COLO829 (cell line): ENCODE measurements around the gene ZNF384.

Experiments used
- DNase-seq: peaks from one replicate; pipeline ENCODE4 v3.0.0; 2012; ENCODE audit warnings: low spot score

Gene ZNF384

GRCh38 chr12:6699259-6699988 is 10.2 kb upstream of the ZNF384 start:
- DNase-seq: no peak

- no peak for DNase-seq
These were observed 9.3 kb upstream of the ZNF384 start for GRCh38 chr12:6698352-6699046.

DNA sequence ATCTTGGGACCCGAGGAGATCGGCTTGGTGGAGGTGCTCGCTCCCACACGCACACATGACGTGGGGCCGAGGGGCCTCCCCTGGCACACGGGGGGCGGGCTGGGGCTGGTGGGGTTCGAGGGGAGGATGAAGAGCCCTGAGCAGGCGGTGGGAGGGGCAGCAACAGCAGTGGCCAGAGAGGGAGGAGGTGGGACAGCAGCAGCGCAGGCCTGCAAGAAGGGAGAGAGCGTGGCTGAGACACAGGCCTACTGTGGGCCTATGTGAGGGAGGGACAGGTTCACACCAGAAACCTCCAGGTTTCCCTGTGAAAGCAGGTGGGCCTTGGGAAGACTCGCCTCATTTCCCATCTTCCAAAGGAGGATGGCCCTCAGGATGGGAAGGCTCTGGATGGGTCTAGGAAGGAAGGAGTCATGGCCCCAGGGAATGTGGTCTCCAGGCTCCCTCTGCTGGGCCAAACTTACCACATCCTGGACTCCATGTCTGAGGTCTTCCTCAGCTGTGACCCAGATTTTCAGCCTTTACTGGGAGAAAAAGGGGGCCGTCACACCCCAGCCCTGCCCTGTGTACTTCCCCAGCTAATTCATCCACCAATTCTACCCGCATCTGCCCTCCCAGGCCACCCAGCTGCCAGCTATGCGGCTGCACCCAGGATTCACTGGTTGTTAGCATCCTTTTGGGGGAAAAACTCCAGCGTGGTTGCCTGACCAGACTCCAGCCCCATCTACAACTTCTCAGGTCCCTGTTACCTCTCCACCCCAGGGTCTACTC is 8.6 kb upstream of the ZNF384 start:
- DNase-seq: peak; percentile 67

DNA sequence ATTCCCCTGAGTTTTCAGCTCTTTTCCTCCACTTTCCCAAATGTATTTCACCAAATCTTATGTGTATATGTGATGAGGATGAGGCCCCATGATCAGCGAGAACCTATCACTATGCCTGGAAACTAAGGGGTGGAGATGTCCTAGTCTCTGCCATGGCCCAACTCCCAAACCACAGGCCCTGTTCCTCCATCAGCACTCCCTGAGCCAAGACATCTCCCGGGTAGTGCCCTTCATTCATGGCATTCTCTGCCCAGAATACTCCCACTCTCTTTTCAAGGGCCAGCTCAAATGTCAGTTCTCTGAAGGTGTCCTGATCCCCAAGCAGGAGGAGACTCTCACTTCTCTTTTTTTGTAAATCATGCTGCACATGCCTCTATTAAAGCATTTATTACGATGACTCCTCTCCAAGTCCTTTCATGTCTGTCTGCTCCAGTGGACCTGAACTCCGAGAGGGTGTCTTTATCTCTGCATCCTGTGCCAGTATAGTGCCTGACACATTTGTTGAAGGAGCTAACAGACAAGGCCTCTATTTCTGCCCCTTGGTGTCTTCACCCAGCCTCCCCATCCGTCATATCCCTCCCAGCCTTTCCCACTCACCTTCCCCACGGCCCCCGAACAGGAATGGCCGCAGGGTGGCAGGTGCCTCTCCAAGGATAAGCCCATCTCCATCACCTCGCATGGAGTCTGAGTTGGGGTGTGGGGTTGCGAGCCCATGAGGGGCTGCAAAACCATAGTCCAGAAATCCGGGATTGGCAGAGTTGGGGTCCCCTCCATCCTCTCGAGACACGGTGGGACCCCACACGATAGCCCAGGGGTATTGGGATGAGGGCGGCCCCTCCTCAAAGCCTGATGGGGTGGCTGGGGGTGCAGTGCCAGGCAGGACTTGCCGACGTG is 7.8 kb upstream of the ZNF384 start:
- no peak for DNase-seq

DNA sequence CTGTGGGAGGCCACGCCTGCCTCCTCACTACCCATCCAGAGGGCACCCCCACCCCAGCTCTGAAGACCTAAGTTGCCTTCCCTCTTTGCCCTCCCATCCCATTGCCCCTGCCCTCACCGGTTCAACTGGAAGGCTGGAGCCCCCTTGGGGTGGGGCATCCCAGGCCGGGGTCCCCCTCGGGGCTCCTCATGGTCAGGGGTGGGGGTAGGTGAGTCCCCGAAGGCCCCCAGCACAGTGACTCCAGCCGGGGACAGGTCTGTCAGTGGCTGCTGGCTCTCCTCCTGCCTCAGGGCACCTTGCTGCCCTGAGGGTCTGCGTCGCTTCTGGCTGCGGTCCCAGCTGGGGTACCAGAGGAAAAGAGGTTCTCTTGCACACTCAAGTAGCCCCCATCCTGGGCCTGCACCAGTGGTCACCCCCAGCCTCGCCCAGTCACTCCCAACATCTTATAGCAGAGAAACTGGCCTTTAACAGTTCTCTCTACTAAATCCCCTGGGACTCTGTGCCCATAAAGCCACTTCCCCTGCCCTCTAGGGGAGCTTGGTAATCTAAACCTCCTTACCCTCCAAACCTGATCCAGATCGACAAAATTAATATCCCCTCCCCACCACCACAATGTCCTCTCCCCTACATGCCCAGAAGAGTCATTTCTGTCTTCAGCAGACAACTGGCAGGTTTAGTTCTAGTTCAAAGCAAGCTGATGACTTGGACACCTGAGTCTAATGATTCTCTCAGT is 6.3 kb upstream of the ZNF384 start:
- DNase-seq: no peak

GRCh38 chr12:6694701-6695100 is 5.5 kb upstream of the ZNF384 start:
- DNase-seq: no peak

DNA sequence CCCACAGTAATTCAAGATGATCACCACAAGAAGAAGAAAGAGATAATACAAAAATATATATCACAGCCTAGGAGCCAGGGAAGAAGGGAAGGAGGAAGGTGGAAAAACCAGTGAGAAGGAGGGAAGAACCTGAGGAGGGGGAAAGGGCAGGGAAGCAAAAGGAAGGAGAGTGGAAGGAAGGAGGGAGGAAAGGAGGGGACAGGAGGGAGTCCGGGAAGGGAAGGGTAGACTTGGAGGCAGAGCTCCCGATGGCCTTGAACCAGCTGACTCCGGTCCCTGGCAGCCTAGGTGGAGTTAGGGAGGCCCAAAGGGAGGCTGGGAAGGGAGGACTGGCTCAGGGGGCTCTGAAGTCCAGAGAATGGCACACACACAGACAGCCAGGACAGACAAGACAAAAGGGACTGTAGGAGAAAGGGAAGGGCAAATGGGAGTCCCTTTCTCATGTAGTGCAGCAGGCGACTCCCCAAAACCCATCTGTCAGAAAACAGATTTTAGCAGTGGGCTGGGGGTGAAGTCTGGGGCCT is 4.7 kb upstream of the ZNF384 start:
- no peak for DNase-seq

GRCh38 chr12:6692888-6693287 is 3.7 kb upstream of the ZNF384 start:
- no peak for DNase-seq

GRCh38 chr12:6691473-6691872 is 2.3 kb upstream of the ZNF384 start:
- no peak for DNase-seq

DNA sequence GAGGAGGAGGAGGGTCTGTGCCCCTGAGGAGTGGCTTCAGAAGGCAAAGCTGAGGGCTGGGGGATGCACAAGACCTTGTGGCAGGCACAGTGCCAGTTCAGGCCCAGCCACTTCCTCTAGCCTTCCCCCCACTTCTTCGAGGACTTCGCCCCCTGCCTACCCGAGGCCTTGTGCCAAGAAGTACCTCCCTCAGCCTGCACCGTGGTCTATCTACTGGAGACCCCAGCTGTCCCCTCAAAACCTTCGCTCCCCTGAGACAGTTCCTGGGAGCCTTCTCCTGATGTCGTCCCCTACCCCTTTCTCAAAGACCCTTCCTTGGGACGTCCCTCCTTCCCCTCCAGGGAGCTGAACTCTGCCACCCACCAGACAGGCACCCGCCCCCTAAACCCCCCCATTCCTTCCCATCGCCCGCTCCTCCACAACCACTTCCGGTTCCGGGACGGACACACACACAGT is 604 bp downstream of the ZNF384 start:
- no peak for DNase-seq

GRCh38 chr12:6685814-6686213 is 3.4 kb downstream of the ZNF384 start:
- DNase-seq: no peak

- DNase-seq: peak; percentile 47
These were observed 4.6 kb downstream of the ZNF384 start for GRCh38 chr12:6684609-6685008.

DNA sequence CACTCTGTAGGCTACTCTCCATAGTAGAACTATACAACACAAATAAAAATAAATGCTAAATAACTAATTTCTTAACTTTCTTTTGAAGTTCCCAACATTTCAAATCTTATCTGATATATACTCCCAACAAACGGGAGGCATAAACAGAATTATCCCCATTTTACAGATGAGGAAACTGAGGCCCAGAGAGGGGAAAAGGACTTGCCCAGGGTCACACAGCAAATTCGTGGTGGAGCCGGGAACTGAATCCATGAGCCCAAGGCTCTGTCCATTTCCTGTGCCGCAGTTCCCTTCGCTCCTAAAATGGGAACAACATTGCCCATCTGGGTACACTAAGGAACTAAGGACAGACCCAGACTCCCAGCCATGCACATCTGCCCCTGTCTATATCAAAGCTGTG is 12.2 kb downstream of the ZNF384 start:
- no peak for DNase-seq

GRCh38 chr12:6672143-6672542 is 17.0 kb downstream of the ZNF384 start:
- DNase-seq: no peak

DNA sequence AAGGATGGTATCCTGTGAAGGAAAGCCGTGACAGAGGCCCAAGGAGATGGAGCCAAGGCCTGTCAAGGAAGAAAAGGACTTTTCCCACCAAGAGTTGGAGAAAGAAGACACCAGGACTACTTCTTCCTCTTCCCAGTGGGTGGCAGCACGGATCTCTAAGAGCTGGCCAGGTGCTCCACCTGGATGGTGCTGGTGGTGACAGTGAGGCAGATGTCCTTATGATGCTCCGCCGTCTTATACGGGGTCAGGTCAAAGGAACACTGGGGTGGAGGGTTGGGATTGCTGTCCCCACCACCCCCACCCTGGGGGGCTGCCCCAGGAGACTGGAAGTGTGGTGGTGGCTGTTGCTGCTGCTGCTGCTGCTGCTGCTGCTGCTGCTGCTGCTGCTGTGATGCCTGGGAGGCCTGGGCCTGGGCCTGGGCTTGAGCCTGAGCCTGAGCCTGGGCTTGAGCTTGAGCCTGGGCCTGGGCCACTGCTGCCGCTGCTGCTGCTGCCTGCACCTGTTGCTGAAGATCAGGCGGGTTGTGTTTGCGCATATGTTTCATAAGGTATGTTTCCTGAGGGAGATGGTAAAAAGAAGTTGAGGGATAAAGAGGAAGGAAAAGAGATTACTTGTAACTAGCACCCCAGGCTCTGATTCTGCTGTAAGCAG is 21.5 kb downstream of the ZNF384 start:
- DNase-seq: no peak

DNA sequence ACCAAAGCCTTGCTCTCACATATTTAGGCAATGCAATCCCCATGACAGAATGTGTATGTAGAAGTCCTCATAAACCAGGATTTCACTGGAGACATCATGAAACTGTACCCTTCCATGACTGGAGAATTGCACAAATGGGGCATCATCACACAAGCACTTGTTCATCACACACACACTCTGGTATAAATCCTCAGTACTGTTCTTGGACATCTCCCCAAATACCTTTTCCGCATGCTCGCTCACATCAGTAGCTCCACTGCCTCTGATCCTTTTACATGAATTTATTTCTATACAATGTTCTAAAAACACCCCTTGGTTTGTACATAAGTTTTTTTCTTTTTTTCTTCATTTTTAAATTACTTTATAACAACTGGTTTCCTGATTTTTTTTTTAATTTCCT is 23.0 kb downstream of the ZNF384 start:
- no peak for DNase-seq

DNA sequence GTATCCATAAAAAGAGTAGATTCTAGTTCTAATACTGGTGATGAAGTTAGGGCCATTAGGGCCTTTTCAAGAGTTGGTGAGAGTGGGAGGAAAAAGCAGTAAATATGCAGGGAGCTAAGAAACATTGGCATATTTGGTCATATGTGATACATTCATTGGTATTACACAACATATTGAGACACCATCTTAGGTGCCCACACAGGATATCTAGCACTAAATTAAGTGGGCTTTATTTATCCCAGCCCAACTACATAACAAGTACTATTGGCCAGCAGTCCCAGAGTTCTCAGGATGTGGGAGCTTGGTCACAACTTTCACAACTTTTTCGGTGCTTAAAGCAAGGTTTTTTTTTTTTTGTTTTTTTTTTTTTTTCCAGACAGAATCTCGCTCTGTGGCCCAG is 24.3 kb downstream of the ZNF384 start:
- no peak for DNase-seq

DNA sequence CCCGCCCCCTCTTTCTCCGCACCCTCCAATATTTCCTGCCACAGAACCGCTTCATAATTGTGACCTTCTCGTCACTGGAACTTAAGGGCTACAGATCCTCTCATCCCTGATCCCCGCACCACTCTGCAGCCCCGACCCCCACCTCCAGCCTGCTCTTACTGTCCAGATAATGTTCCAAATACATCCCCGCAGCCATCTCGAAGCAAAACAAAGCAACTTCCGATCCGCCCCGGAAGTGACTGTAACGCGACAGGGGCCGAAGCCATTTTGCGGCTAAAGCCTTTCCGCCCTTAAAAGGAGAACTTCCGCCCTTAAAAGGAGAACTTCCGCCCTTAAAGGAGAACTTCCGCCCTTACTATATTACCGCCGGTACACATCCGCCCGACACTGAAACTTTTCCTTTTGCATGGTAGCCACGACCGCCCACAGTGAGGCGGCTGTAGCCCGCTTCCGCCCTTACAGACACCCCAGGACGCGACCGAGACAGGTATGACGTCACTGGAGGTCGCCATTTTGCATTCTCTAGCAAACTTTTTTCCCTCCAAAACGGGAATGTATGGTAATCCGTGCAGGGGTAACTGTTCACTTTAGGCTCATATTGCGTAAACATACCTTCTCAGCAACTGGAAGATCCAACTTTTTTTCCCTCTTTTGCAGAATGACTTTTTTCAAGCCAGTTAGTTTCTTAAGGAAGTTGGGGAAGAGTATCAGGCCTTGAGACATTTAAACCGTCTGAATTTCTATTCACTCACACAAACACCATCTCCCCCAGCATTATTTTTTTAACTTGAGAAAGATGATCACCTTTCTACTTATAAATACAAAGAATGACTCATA is 26.1 kb downstream of the ZNF384 start, which contains the start of gene ING4:
ING4 (minus strand) TSS at position 214 of the 837 bp plus-strand sequence; CDS start at position 196, 18 bp downstream.
- peak; percentile 99 for DNase-seq

DNA sequence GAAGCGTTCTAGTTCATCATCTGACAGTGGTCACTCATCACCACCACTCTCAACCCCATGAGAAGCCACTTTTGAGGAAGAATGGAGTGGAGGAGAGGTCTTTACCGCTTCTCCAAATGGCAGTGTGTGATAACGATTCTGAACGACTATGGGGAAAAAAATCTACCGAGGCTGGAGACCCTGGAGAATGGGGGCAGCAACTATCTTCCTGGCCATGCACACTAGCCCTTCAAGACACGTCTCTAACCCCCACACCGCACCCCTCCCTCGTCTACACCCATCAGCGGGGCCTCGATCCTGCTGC is 26.6 kb downstream of the ZNF384 start:
- DNase-seq: peak; percentile 57

DNA sequence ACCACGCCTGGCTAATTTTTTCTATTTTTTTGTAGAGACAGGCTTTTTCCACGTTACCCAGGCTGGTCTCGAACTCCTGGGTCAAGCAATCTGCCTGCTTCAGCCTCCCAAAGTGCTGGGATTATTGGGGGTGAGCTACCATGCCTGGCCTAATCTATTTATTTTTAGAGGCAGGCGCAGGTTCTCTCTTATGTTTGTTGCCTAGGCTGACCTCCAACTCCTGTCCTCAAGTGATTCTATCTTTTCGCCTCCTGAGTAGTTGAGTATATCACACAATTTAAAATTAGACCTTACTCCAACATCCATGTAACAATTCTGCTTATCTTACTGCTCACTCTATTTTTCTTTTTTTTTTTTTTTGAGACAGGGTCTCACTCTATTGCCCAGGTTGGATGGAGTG is 35.2 kb downstream of the ZNF384 start:
- no peak for DNase-seq
